Measurements from ENCODE around the gene ZFAND3.

GRCh38 chr6:37820718-37821079, 1.2 kb downstream of the ZFAND3 start:
- TF ChIP-seq CTCF (conservative IDR thresholded peaks at IDR 0.05; ENCODE audit: low read length): no peak
- no peak for TF ChIP-seq EZH2phosphoT487 (IDR thresholded peaks at IDR 0.05; ENCODE audit: borderline replicate concordance, low read depth, low read length)

All from OCI-LY7 (cell line).